ENCODE results near the gene SLX4IP.
"Not testable (repeated sequence)": the region's sequence is repeated elsewhere in the genome, so short reads cannot be mapped to it uniquely, and the experiment has no call there.

The SLX4IP gene

GRCh38 chr20:10576411-10577090, 141.4 kb downstream of the SLX4IP start:
- DNase-seq (ENCODE audit: low read depth): no peak

GRCh38 chr20:10577648-10578047, 142.5 kb downstream of the SLX4IP start:
- DNase-seq (ENCODE audit: low read depth): no peak

- no peak for DNase-seq (ENCODE audit: low read depth)
Measured at GRCh38 chr20:10578607-10579006, 143.5 kb downstream of the SLX4IP start.

GRCh38 chr20:10579942-10580341, 144.8 kb downstream of the SLX4IP start:
- DNase-seq (ENCODE audit: low read depth): no peak

- no peak for DNase-seq (ENCODE audit: low read depth)
Measured at GRCh38 chr20:10580700-10581099, 145.6 kb downstream of the SLX4IP start.

- DNase-seq (ENCODE audit: low read depth): no peak
Measured at GRCh38 chr20:10581823-10582222, 146.7 kb downstream of the SLX4IP start.

DNA sequence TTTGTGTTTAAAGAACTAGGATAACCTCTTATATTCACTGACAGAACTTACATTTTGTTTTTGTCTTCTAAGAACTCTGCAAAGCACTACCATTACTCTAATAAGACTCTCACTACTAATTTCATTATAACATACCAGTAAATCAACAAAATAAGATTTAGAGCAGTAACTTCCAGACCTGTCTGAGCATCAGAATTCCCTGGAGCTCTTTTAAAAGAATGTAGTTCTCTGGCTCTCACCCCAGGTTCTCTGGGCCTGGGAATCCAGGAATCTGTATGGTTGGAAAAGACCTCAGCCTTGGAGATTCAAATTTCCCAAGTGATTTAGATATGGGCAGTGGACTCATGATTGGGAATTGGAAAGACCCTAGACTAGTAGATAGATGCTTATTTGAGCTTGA, 149.3 kb downstream of the SLX4IP start:
- DNase-seq (ENCODE audit: low read depth): no peak

GRCh38 chr20:10585308-10585707, 150.2 kb downstream of the SLX4IP start:
- DNase-seq (ENCODE audit: low read depth): no peak

GRCh38 chr20:10586296-10586695, 151.2 kb downstream of the SLX4IP start:
- no peak for DNase-seq (ENCODE audit: low read depth)

DNA sequence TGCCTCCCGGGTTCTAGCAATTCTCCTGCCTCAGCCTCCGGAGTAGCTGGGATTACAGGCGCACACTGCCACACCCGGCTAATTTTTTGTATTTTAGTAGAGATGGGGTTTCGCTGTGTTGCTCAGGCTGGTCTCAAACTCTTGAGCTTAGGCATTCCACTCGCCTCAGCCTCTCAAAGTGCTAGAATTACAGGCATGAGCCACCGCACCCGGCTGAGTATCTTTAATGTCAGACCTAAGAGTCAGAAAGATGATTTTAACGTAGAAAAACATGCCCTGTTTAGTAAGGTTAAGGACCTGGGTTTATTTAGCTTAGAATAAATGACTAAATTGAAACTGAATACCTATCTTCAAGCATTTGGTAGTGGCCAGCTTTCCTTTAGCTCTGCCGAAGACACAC, 155.3 kb downstream of the SLX4IP start:
- not testable (repeated sequence) for DNase-seq (ENCODE audit: low read depth)

DNA sequence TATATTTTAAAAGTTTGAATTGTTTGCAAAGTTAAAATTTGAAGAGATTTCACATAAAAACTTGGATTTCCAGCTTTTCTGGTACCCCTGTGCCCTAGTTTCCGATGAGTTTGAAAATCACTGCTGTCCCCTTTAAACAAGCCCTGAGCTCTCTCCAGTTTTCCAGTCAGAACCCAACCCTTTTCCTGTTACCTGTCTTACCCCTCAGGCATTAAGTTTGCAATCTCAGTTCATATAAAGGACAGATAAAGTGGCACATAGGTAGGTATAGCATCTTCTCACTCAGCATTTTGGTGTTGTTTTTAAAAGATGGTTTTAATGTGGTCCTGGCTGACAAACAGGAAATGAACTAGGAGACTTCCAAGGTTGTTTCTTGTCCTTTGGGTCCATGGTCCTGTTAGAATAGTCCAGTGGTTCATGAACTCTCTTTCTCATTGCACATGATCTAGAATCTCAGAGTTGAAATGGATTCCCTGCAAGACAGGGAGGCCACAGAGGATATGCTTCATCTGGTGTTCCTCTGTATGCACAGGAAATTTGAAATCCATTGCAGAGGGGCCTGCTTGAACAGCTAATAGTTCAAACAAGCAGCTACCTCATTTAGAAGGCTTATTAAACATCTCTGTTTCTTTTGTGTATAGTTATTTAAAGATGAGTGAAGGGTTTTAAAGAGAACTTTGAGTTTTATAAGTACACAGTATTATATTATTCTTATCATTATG, 156.0 kb downstream of the SLX4IP start:
- DNase-seq (ENCODE audit: low read depth): no peak

DNA sequence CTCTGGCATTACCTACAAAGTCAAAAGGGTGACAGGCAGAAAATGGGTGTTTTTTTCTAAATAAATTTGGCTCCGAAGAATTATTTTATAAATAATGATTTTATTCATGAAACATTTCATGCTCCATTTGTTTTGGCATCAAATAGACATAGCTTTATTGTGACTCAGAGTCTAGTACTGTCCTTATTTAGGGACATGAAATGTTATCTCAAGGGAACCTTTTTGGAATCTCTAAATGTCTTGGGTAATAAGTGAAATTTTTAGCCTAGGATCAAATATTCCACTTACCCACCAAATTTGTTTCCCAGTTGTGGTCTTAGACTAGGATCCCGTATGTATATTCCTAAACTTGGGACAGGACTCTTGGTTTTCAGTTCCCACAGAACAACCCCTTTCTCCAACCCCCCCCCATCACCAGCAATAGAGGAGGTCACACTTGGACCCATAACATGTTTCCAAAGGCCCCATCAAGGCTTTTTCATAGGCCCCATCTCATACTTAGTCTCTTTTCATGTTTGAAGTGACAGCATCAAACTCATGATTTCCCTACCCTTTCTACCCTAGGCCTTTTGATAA, 156.9 kb downstream of the SLX4IP start:
- no peak for DNase-seq (ENCODE audit: low read depth)

DNA sequence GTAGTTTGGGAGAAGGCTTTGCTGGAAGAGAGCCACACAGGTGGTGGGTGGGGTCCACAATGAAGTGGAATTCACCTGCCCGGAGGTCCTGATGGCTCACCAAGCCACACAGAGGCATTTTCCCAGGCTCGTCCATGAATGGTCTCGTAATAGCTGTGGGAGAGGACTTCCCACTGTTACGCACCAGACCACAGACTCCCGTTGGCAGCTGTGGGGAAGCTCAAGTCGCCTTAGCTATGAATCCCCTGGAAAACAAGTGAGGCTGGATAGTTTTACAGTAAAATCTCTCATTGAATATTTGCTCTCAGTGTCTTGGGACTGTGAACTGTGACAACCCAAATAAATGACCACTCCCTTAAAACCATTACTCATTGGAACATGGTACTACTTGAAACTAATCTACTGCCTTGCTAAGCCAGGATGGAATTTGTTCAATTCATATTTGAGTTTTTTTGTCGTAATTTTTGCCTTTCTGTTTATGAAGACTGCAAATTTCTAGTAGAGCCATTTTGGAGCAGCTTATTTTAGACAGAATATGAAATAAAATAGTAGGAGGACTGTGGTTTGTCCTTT, 159.3 kb downstream of the SLX4IP start:
- no peak for DNase-seq (ENCODE audit: low read depth)

- DNase-seq (ENCODE audit: low read depth): no peak
Measured at GRCh38 chr20:10595266-10595665, 160.2 kb downstream of the SLX4IP start.

- no peak for DNase-seq (ENCODE audit: low read depth)
Measured at GRCh38 chr20:10595985-10596384, 160.9 kb downstream of the SLX4IP start.

GRCh38 chr20:10596710-10597121, 161.6 kb downstream of the SLX4IP start:
- no peak for DNase-seq (ENCODE audit: low read depth)

DNA sequence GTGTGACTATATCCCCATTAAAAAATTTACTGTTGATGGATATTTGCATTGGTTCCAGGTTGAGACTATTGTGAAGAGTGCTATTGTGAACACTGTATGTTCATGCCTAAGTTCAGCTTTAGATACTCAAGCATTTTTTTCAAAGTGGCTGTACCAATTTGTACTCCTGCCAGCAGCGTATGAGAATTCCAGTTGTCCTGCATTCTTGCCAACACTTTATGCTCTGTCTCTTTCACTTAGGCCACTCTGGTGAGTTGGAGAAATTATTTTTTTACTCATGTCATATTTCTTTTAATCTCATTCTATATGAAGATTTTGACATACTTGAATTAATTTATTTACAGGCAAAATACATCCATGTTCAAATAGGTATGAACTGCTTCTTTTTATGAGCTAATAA, 162.5 kb downstream of the SLX4IP start:
- no peak for DNase-seq (ENCODE audit: low read depth)

GRCh38 chr20:10602221-10602871, 167.2 kb downstream of the SLX4IP start:
- DNase-seq (ENCODE audit: low read depth): no peak

DNA sequence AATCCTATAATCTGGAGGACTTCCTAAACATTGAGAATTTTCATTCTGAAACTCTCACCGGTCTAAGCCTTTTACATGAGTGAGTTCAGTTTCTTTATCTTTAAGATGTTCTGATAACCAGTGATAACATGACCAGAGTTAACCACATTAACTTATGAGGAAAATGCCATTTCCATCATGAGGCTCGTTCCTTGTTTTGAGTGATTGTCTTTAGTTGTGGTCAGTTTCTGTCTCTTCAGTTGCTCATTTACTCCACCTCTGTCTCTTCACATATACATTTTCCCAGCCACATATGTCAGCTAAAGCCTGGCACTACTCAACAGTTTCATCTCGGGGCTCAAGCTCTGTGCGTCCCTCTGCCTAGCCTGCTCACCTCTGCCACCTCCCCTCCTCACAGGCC, 168.3 kb downstream of the SLX4IP start:
- DNase-seq (ENCODE audit: low read depth): no peak

GRCh38 chr20:10603971-10604864, 169.1 kb downstream of the SLX4IP start:
- DNase-seq (ENCODE audit: low read depth): no peak

DNA sequence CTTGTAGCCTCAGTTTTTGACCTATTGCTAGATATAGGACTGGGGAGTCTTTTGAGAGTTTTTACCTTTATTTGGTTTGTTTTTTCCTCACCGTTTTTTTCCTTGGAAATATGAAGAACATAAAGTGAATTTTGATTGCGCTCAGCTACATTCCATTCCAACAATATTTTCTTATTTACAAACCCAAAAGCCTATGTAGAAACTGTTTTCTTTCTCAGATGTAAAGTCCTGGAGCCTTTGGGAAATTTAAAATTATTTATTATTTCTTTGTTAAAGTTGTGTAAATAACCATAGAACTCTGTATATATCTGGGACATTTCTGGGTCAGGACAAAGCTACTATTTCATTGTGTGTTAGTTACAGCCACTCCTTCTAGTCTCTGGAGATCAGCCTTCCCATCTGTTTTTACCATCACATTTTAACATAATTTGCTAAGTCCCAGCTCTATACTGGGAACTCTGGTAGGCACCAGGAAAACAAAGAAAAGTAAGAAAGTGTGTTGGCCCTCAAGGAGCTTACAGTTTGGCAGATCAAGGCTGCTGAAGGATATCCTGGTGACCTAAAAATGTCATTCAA, 169.8 kb downstream of the SLX4IP start:
- no peak for DNase-seq (ENCODE audit: low read depth)
